Stimulated activated naive CD8-positive, alpha-beta T cell treated with anti-CD3 and anti-CD28 coated beads, Interleukin-15, Interleukin-2, amounts not matched to agents 100 ng/mL and 50 ng/mL, for 24 hours (primary cell): ENCODE results near the gene LOXHD1.

Experiments
- H3K27ac Mint-ChIP-seq: one replicate; pipeline ENCODE4 v1.8.0; 2021; ENCODE audit warnings: mild to moderate bottlenecking, mixed read lengths
- H3K27me3 Mint-ChIP-seq: one replicate; pipeline ENCODE4 v1.8.0; 2021; ENCODE audit warnings: mixed read lengths
- H3K36me3 Mint-ChIP-seq: one replicate; pipeline ENCODE4 v1.8.0; 2021; ENCODE audit warnings: low read depth, mixed read lengths
- H3K4me1 Mint-ChIP-seq: one replicate; pipeline ENCODE4 v1.8.0; 2021; ENCODE audit warnings: low read depth, mixed read lengths
- H3K4me3 Mint-ChIP-seq: one replicate; pipeline ENCODE4 v1.8.0; 2021; ENCODE audit warnings: mild to moderate bottlenecking, mixed read lengths
- H3K9me3 Mint-ChIP-seq: one replicate; pipeline ENCODE4 v1.8.0; 2021; ENCODE audit warnings: mixed read lengths

The LOXHD1 gene

GRCh38 chr18:46588971-46589660 is 67.9 kb downstream of the LOXHD1 start:
- H3K9me3 Mint-ChIP-seq = no peaks in the 10 kb centered on the region
- H3K27me3 Mint-ChIP-seq = peaks cover 3% of the 10 kb centered on the region
- H3K27ac Mint-ChIP-seq = no peak overlapping the region

GRCh38 chr18:46587600-46587999 is 69.4 kb downstream of the LOXHD1 start:
- H3K4me3 Mint-ChIP-seq = no peak overlapping the region
- peaks cover 3% of the 10 kb centered on the region for H3K27me3 Mint-ChIP-seq
- H3K36me3 Mint-ChIP-seq = no peaks in the 10 kb centered on the region
- H3K27ac Mint-ChIP-seq = no peak overlapping the region
- no peaks in the 10 kb centered on the region for H3K4me1 Mint-ChIP-seq
- H3K9me3 Mint-ChIP-seq = no peaks in the 10 kb centered on the region

More at GRCh38 chr18:46588971-46589660, 67.9 kb downstream of the LOXHD1 start:
- Mint-ChIP-seq H3K4me3 (no peak overlapping the region), H3K36me3 (no peaks in the 10 kb centered on the region), H3K4me1 (no peaks in the 10 kb centered on the region)

- H3K36me3 Mint-ChIP-seq = peaks cover 12% of the 10 kb centered on the region
- peaks cover 24% of the 10 kb centered on the region for H3K9me3 Mint-ChIP-seq
- H3K4me1 Mint-ChIP-seq = no peaks in the 10 kb centered on the region
- H3K27me3 Mint-ChIP-seq = peaks cover 21% of the 10 kb centered on the region
- no peak overlapping the region for H3K27ac Mint-ChIP-seq
- no peak overlapping the region for H3K4me3 Mint-ChIP-seq
These were observed 73.3 kb downstream of the LOXHD1 start for GRCh38 chr18:46583711-46584110.

- H3K36me3 Mint-ChIP-seq = peaks cover 12% of the 10 kb centered on the region
- H3K9me3 Mint-ChIP-seq = peaks cover 24% of the 10 kb centered on the region
- H3K27ac Mint-ChIP-seq = no peak overlapping the region
- H3K4me1 Mint-ChIP-seq = no peaks in the 10 kb centered on the region
- peaks cover 21% of the 10 kb centered on the region for H3K27me3 Mint-ChIP-seq
- no peak overlapping the region for H3K4me3 Mint-ChIP-seq
These were observed 75.4 kb downstream of the LOXHD1 start for GRCh38 chr18:46581648-46582047.

- H3K4me3 Mint-ChIP-seq = no peak overlapping the region
These were observed 78.0 kb downstream of the LOXHD1 start for GRCh38 chr18:46578987-46579386.

GRCh38 chr18:46577546-46577945 is 79.5 kb downstream of the LOXHD1 start:
- Mint-ChIP-seq H3K27me3 (peaks cover 17% of the 10 kb centered on the region), H3K9me3 (peaks cover 24% of the 10 kb centered on the region), H3K4me3 (no peak overlapping the region), H3K27ac (no peak overlapping the region), H3K36me3 (peaks cover 12% of the 10 kb centered on the region), H3K4me1 (no peaks in the 10 kb centered on the region)

More at GRCh38 chr18:46578987-46579386, 78.0 kb downstream of the LOXHD1 start:
- Mint-ChIP-seq H3K36me3 (peaks cover 12% of the 10 kb centered on the region), H3K27ac (no peak overlapping the region), H3K4me1 (no peaks in the 10 kb centered on the region), H3K27me3 (peaks cover 21% of the 10 kb centered on the region), H3K9me3 (peaks cover 24% of the 10 kb centered on the region)

- H3K4me1 Mint-ChIP-seq = no peaks in the 10 kb centered on the region
- H3K36me3 Mint-ChIP-seq = peaks cover 3% of the 10 kb centered on the region
- H3K9me3 Mint-ChIP-seq = peaks cover 11% of the 10 kb centered on the region
- H3K4me3 Mint-ChIP-seq = no peak overlapping the region
- H3K27me3 Mint-ChIP-seq = peaks cover 7% of the 10 kb centered on the region
- no peak overlapping the region for H3K27ac Mint-ChIP-seq
These were observed 81.2 kb downstream of the LOXHD1 start for GRCh38 chr18:46575851-46576250.

- H3K27ac Mint-ChIP-seq = no peak overlapping the region
- no peaks in the 10 kb centered on the region for H3K36me3 Mint-ChIP-seq
- peaks cover 2% of the 10 kb centered on the region for H3K9me3 Mint-ChIP-seq
- no peaks in the 10 kb centered on the region for H3K4me1 Mint-ChIP-seq
- H3K4me3 Mint-ChIP-seq = no peak overlapping the region
- no peaks in the 10 kb centered on the region for H3K27me3 Mint-ChIP-seq
These were observed 82.3 kb downstream of the LOXHD1 start for GRCh38 chr18:46574743-46575115.

- Mint-ChIP-seq H3K4me1 (no peaks in the 10 kb centered on the region), H3K4me3 (no peak overlapping the region), H3K27ac (no peak overlapping the region), H3K27me3 (no peaks in the 10 kb centered on the region), H3K9me3 (no peaks in the 10 kb centered on the region), H3K36me3 (no peaks in the 10 kb centered on the region)
These were observed 82.8 kb downstream of the LOXHD1 start for GRCh38 chr18:46574000-46574742.

GRCh38 chr18:46573156-46573555 is 83.9 kb downstream of the LOXHD1 start:
- Mint-ChIP-seq H3K9me3 (no peaks in the 10 kb centered on the region), H3K4me3 (no peak overlapping the region), H3K27me3 (no peaks in the 10 kb centered on the region), H3K36me3 (no peaks in the 10 kb centered on the region), H3K27ac (no peak overlapping the region), H3K4me1 (no peaks in the 10 kb centered on the region)

- no peak overlapping the region for H3K27ac Mint-ChIP-seq
- no peaks in the 10 kb centered on the region for H3K4me1 Mint-ChIP-seq
- H3K4me3 Mint-ChIP-seq = no peak overlapping the region
- no peaks in the 10 kb centered on the region for H3K27me3 Mint-ChIP-seq
- H3K36me3 Mint-ChIP-seq = no peaks in the 10 kb centered on the region
- H3K9me3 Mint-ChIP-seq = no peaks in the 10 kb centered on the region
These were observed 85.3 kb downstream of the LOXHD1 start for GRCh38 chr18:46571756-46572155.

GRCh38 chr18:46570666-46571065 is 86.4 kb downstream of the LOXHD1 start:
- H3K36me3 Mint-ChIP-seq = no peaks in the 10 kb centered on the region
- H3K4me3 Mint-ChIP-seq = no peak overlapping the region
- no peaks in the 10 kb centered on the region for H3K9me3 Mint-ChIP-seq
- H3K27me3 Mint-ChIP-seq = no peaks in the 10 kb centered on the region
- no peaks in the 10 kb centered on the region for H3K4me1 Mint-ChIP-seq
- H3K27ac Mint-ChIP-seq = no peak overlapping the region

GRCh38 chr18:46570134-46570533 is 86.9 kb downstream of the LOXHD1 start:
- no peaks in the 10 kb centered on the region for H3K27me3 Mint-ChIP-seq
- H3K27ac Mint-ChIP-seq = no peak overlapping the region
- no peak overlapping the region for H3K4me3 Mint-ChIP-seq
- H3K36me3 Mint-ChIP-seq = no peaks in the 10 kb centered on the region
- no peaks in the 10 kb centered on the region for H3K4me1 Mint-ChIP-seq
- no peaks in the 10 kb centered on the region for H3K9me3 Mint-ChIP-seq

GRCh38 chr18:46569211-46569610 is 87.8 kb downstream of the LOXHD1 start:
- no peaks in the 10 kb centered on the region for H3K4me1 Mint-ChIP-seq
- no peak overlapping the region for H3K4me3 Mint-ChIP-seq
- no peak overlapping the region for H3K27ac Mint-ChIP-seq
- H3K9me3 Mint-ChIP-seq = no peaks in the 10 kb centered on the region
- no peaks in the 10 kb centered on the region for H3K36me3 Mint-ChIP-seq
- no peaks in the 10 kb centered on the region for H3K27me3 Mint-ChIP-seq

- Mint-ChIP-seq H3K36me3 (no peaks in the 10 kb centered on the region), H3K4me3 (no peak overlapping the region), H3K9me3 (no peaks in the 10 kb centered on the region), H3K27me3 (no peaks in the 10 kb centered on the region), H3K27ac (no peak overlapping the region), H3K4me1 (no peaks in the 10 kb centered on the region)
These were observed 89.8 kb downstream of the LOXHD1 start for GRCh38 chr18:46567196-46567595.
